ENCODE measurements around the gene SBF2. TPM values are rescaled to one million over a fixed set of nuclear protein-coding genes. Genes with fewer than 3 reads are reported as not detected.

SBF2 gene
- total RNA-seq, 2 donors from 2014 or later = 30.5 to 47.0 TPM

DNA sequence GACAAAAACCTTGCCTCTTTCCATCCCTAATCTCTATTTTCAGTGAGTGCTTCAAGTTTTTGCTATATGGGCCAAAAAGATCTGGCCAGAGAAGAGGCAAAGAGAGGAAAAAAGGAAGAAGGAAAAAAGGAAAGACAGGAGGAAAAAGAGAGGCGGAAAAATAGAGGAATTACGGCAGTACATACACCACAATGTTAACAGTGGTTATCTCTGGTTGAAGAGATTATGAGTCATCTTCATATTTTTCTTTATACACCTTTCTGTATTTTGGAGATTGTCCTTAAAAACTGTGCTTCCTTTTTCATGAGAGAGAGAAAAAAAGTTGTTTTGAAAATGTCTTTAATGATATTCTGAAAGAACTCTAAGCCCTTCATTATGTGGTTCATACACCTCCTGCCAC, 133.7 kb downstream of the SBF2 start:
- TF ChIP-seq CTCF (IDR thresholded peaks at IDR 0.05) = no peak
- H3K27ac ChIP-seq = no peak overlapping the region
- DNase-seq = no peak
- no peak overlapping the region for H3K9ac ChIP-seq (ENCODE audit: low read depth in 2 of 2, low read length in 2 of 2)
- intact Hi-C loops (cut with DNase I) = no loop called here
- no peaks in the 10 kb centered on the region for H3K27me3 ChIP-seq
- no peaks in the 10 kb centered on the region for H3K9me3 ChIP-seq
- H3K4me1 ChIP-seq = no peaks in the 10 kb centered on the region
- H3K4me3 ChIP-seq = no peak overlapping the region
- H3K36me3 ChIP-seq = no peaks in the 10 kb centered on the region

DNA sequence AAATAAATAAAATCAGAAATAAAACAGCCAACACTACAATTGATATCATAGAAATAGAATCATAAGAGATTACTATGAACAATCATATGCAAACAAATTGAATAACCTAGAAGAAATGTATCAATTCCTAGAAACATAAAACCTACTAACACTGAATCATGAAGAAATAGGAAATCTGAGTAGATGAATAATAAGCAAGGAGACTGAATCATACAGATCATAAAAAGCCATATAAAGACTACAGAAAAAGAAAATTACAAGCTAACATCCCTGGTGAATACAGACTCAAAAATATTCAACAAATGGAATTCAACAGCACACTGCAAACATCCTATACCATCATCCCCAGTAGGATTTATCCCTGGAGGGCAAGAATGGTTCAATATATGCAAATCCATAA, 135.6 kb downstream of the SBF2 start:
- H3K27me3 ChIP-seq = no peaks in the 10 kb centered on the region
- no peak overlapping the region for H3K9ac ChIP-seq (ENCODE audit: low read depth in 2 of 2, low read length in 2 of 2)
- H3K9me3 ChIP-seq = no peaks in the 10 kb centered on the region
- TF ChIP-seq CTCF (IDR thresholded peaks at IDR 0.05) = no peak
- DNase-seq = no peak
- intact Hi-C loops (cut with DNase I) = no loop called here
- no peaks in the 10 kb centered on the region for H3K4me1 ChIP-seq
- H3K36me3 ChIP-seq = no peaks in the 10 kb centered on the region
- H3K27ac ChIP-seq = no peak overlapping the region
- no peak overlapping the region for H3K4me3 ChIP-seq

DNA sequence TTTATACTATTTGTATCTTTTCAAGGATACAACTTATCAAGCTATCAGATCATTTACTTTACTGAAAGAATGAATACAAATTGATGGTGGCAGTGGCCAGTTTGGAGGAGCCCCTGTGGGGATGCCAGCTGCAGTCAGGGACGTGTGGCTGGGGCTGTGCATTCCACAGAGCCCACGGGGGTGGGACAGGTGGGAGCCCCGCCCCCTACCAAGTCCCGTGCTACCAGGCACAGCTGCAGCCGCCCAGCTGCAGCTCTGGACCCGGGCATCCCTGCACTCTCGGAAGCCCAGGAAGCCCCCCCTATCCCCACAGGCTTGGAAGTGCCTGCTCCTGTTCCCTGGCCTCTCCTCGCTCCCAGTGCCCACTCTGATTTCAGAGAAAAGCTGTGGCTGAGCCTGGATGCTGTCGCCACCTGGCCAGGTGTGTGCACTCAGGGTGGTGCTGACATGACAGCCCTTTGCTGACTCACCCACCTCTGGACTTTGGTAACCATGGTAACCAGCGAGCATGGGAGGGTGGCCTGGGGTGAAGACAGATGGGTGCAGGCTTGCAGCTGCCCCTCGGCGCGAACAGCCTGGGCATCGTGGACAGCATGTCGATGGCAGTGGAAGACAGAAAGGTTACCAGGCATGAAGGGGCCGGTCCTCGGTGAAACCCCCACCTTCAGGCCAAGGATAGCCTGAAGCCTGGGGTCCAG, 138.1 kb downstream of the SBF2 start:
- H3K27ac ChIP-seq = no peak overlapping the region
- TF ChIP-seq CTCF (IDR thresholded peaks at IDR 0.05) = no peak
- intact Hi-C loops (cut with DNase I) = no loop called here

DNA sequence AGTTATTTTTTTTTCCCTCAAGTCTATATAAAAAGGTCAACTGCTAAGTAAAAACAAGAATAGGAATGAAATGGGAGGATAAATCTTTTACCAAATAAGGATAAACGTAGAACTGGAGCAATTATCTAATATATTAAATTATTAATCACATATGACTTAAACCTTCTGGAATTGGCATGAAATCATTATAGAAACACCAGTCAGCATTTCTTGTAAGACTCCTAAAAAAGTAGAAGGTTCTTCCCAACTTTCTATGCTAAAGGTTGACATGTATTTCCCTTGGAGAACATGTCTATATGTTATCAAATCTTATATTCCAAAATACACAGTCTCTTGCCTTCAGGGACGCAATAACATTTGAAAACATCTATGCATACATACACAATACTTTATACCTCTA, 143.2 kb downstream of the SBF2 start:
- H3K4me3 ChIP-seq = no peak overlapping the region

More for the DNA sequence above, 138.1 kb downstream of the SBF2 start:
- H3K4me3 ChIP-seq = no peak overlapping the region
- no peaks in the 10 kb centered on the region for H3K27me3 ChIP-seq
- H3K9me3 ChIP-seq = no peaks in the 10 kb centered on the region
- H3K36me3 ChIP-seq = no peaks in the 10 kb centered on the region
- H3K9ac ChIP-seq (ENCODE audit: low read depth in 2 of 2, low read length in 2 of 2) = no peak overlapping the region
- no peaks in the 10 kb centered on the region for H3K4me1 ChIP-seq
- DNase-seq = no peak

DNA sequence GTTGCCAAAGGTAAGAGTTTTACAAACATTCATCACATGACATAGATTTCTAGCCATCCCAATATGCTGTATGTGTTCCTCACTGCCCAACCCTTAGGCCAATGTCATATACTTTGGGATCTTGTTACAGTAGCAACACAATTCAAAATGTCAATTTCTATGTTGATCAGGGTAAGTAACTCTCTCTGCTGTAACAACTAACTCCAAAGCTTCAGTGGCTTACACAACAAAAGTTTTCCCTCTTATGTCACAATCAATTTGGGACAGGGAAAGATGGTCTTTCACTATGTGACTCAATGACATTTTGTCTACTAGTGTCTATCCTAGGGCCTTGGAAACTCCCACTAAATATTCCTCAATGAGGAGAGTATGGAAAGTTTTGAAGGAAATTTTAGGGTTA, 144.5 kb downstream of the SBF2 start:
- no peak for TF ChIP-seq CTCF (IDR thresholded peaks at IDR 0.05)
- intact Hi-C loops (cut with DNase I) = no loop called here
- Histone ChIP-seq H3K27ac (no peak overlapping the region), H3K27me3 (no peaks in the 10 kb centered on the region), H3K4me3 (no peak overlapping the region), H3K36me3 (no peaks in the 10 kb centered on the region), H3K4me1 (no peaks in the 10 kb centered on the region), H3K9ac (ENCODE audit: low read depth in 2 of 2, low read length in 2 of 2) (no peak overlapping the region), H3K9me3 (no peaks in the 10 kb centered on the region)
- DNase-seq = no peak

More for the DNA sequence above, 143.2 kb downstream of the SBF2 start:
- Histone ChIP-seq H3K27me3 (no peaks in the 10 kb centered on the region), H3K9me3 (no peaks in the 10 kb centered on the region), H3K27ac (no peak overlapping the region), H3K9ac (ENCODE audit: low read depth in 2 of 2, low read length in 2 of 2) (no peak overlapping the region), H3K4me1 (no peaks in the 10 kb centered on the region), H3K36me3 (no peaks in the 10 kb centered on the region)
- intact Hi-C loops (cut with DNase I) = no loop called here
- TF ChIP-seq CTCF (IDR thresholded peaks at IDR 0.05) = no peak
- DNase-seq = no peak

Data from colonic mucosa (tissue), 4 donors.